Measurements from ENCODE around the gene DNAH10. TPM values are rescaled to one million over a fixed set of nuclear protein-coding genes. Genes with fewer than 3 reads are reported as not detected.
"Not testable (repeated sequence)": the region's sequence is repeated elsewhere in the genome, so short reads cannot be mapped to it uniquely, and the experiment has no call there.

Gene DNAH10
- total RNA-seq, 1 donor from 2014 or later = under 0.01 TPM

DNA sequence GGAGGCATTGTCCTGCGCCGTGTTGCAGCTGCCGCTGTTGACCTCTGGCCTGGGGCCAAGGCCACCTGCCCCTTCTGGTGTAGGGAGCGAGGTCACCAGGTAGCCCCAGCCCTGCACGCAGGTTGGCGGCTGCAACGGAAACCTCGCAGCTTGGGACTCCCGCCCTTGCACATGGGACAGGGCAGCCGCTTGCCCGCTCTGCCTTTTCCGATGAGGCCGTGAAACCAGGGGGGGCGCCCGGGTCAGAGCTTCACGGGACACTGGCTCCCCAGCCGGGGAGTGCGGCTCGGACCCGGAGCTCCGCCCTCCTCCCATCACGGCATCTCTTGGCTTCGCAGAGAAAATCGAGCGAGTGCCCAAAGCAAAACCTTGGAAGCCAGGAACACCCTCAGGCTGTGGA lies 25.4 kb downstream of the DNAH10 start:
- DNase-seq (ENCODE audit: low read depth) (no peak), FAIRE-seq (no peak)
- Histone ChIP-seq H3K36me3 (ENCODE audit: control insufficient read depth, insufficient read depth, low read length) (no peaks in the 10 kb centered on the region), H3K27me3 (ENCODE audit: control insufficient read depth, insufficient read depth, low read length) (no peaks in the 10 kb centered on the region), H3K4me3 (ENCODE audit: low read depth, low read length) (no peak overlapping the region)
- TF ChIP-seq CTCF (IDR thresholded peaks at IDR 0.05; ENCODE audit: insufficient read depth, low read length, severe bottlenecking) = no peak

- H3K4me3 ChIP-seq (ENCODE audit: low read depth, low read length) = no peak overlapping the region
- no peaks in the 10 kb centered on the region for H3K27me3 ChIP-seq (ENCODE audit: control insufficient read depth, insufficient read depth, low read length)
- TF ChIP-seq CTCF (IDR thresholded peaks at IDR 0.05; ENCODE audit: insufficient read depth, low read length, severe bottlenecking) = no peak
- FAIRE-seq (no peak), DNase-seq (ENCODE audit: low read depth) (no peak)
- H3K36me3 ChIP-seq (ENCODE audit: control insufficient read depth, insufficient read depth, low read length) = no peaks in the 10 kb centered on the region
Observed at GRCh38 chr12:123788541-123788940, 26.4 kb downstream of the DNAH10 start.

GRCh38 chr12:123789422-123789821 lies 27.3 kb downstream of the DNAH10 start:
- not testable (repeated sequence) for H3K36me3 ChIP-seq (ENCODE audit: control insufficient read depth, insufficient read depth, low read length); H3K27me3 ChIP-seq (ENCODE audit: control insufficient read depth, insufficient read depth, low read length); FAIRE-seq; DNase-seq (ENCODE audit: low read depth); H3K4me3 ChIP-seq (ENCODE audit: low read depth, low read length)

GRCh38 chr12:123790905-123791467 lies 28.9 kb downstream of the DNAH10 start:
- DNase-seq (ENCODE audit: low read depth) = no peak
- TF ChIP-seq CTCF (IDR thresholded peaks at IDR 0.05; ENCODE audit: insufficient read depth, low read length, severe bottlenecking) = no peak

DNA sequence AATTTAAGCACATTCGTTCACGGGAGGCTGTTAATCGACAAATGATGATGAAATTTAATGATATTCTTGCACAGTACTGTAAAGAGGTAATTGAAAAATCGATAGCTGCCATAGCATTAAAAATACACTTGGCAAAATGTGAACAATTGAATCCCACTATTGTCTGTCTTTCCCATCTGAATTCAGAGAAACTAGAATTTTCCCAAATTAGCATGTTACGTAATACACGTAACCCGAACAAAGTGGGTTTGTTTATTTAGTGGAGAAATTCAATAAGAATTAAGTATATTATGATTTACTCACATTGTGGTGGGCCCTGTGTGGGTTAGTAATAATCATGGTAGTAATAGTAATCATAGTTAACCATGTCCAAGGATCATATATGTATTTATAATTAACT lies 31.9 kb downstream of the DNAH10 start:
- no peaks in the 10 kb centered on the region for H3K36me3 ChIP-seq (ENCODE audit: control insufficient read depth, insufficient read depth, low read length)
- no peak for FAIRE-seq
- no peak overlapping the region for H3K4me3 ChIP-seq (ENCODE audit: low read depth, low read length)
- no peak for DNase-seq (ENCODE audit: low read depth)
- no peak for TF ChIP-seq CTCF (IDR thresholded peaks at IDR 0.05; ENCODE audit: insufficient read depth, low read length, severe bottlenecking)
- no peaks in the 10 kb centered on the region for H3K27me3 ChIP-seq (ENCODE audit: control insufficient read depth, insufficient read depth, low read length)

More at GRCh38 chr12:123790905-123791467, 28.9 kb downstream of the DNAH10 start:
- no peak for FAIRE-seq
- Histone ChIP-seq H3K4me3 (ENCODE audit: low read depth, low read length) (no peak overlapping the region), H3K27me3 (ENCODE audit: control insufficient read depth, insufficient read depth, low read length) (no peaks in the 10 kb centered on the region), H3K36me3 (ENCODE audit: control insufficient read depth, insufficient read depth, low read length) (no peaks in the 10 kb centered on the region)

DNA sequence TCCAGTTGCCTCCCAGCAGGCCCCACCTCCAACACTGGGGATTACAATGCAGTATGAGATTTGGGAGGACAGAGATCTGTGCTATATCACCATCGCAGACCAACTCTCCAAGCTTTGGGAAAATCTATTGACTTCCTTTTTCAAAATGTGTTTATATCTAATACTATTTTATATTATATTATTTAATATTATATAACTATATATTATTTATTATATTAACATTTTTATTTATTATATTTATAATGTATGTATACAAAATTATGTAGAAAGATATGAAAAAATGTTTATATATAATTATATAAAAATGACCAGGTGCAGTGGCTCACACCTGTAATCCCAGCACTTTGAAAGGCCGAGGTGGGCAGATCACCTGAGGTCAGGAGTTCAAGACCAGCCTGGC lies 36.4 kb downstream of the DNAH10 start:
- no peak for FAIRE-seq
- H3K27me3 ChIP-seq (ENCODE audit: control insufficient read depth, insufficient read depth, low read length) = no peaks in the 10 kb centered on the region
- no peaks in the 10 kb centered on the region for H3K36me3 ChIP-seq (ENCODE audit: control insufficient read depth, insufficient read depth, low read length)
- TF ChIP-seq CTCF (IDR thresholded peaks at IDR 0.05; ENCODE audit: insufficient read depth, low read length, severe bottlenecking) = no peak
- H3K4me3 ChIP-seq (ENCODE audit: low read depth, low read length) = no peak overlapping the region
- no peak for DNase-seq (ENCODE audit: low read depth)
